GM12801 (cell line): ENCODE measurements around the gene UPF3A.

Experiments
- CTCF ChIP-seq: IDR thresholded peaks from one replicate; pipeline ENCODE4 v1.5.1; 2011; ENCODE audit warnings: control low read depth; ENCODE audit not compliant: insufficient read length; ENCODE audit errors: extremely low read depth

Gene UPF3A

GRCh38 chr13:114311387-114311786 is 30.0 kb downstream of the UPF3A start:
- no peak for TF ChIP-seq CTCF

DNA sequence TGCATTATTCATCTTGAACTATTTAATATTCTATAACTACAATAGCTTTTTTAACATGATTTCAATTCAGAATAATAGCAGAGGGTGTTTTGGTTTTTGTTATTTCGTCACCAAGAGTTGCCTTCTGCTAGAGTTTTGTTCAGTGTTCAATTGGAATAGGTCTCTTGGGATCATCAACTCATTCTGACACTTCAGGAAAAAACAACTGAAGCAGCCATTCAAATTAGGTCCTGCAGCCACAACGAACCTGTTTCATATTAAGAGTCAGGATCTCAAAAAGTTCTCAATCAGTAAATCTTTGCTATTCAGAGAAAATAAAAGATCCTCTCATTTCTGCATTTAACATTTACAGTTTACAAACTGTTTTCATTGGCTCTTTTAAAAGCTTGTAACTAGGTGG is 30.5 kb downstream of the UPF3A start:
- TF ChIP-seq CTCF: no peak

DNA sequence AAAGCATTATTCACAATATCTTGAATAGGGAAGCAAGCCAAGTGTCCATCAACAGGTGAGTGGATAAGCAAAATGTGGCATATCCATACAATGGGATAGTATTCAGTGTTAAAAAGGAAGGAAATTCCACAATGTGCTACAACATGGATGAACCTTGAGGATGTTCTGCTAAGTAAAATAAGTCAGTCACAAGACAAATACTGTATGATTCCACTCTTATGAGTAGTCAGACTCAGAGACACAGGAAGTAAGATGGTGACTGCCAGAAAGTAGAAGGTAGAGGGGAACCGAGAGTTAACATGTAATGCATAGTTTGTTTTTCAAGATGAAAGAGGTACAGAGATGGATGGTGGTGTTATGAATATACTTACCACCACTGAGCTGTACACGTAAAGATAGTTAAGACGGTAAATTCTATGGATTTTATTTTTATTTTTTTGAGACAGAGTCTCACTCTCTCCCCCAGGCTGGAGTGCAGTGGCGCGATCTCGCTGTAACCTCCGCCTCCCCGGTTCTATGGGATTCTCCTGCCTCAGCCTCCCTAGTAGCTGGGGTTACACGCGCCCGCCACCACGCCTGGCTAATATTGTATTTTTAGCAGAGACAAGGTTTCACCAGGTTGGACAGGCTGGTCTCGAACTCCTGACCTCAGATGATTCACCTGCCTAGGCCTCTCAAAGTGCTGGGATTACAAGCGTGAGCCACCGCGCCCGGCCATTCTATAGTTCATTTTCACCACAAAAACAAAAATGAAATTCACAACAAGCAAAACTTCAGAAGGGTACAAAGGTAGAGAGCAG is 31.9 kb downstream of the UPF3A start:
- no peak for TF ChIP-seq CTCF

GRCh38 chr13:114314074-114314912 is 32.9 kb downstream of the UPF3A start, which contains the start of gene CHAMP1:
CHAMP1 (plus strand) TSS chr13:114314503; CDS start chr13:114323843, 9,340 bp downstream.
- TF ChIP-seq CTCF: no peak

DNA sequence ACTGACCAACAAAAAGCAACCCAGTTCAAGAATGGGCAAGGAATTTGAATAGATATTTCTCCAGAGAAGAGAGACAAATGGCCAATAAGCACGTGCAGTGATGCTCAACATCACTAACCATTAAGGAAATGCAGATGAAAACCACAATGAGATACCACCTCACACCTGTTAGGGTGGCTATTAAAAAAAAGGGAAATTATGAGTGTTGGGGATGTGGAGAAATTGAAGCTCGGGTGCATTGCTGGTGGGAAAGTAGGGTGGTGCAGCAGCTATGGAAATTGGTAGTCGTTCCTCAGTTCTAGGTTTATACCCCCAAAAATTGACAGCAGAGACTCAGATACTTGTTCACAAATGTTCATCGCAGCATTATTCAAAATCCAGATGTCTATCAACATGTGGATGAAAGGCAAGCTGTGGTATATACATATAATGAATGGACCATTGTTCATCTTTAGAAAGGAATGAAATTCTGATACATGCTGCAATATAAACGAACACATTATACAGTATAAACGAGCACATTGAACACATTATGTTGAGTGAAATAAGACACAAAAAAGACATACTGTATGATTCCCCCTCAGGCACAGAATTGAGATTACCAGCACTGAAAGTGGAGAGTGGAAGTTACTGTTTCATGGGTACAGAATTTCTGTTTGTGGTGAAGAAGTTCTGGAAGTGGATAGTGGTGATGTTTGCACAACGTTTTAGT is 33.8 kb downstream of the UPF3A start:
- no peak for TF ChIP-seq CTCF

DNA sequence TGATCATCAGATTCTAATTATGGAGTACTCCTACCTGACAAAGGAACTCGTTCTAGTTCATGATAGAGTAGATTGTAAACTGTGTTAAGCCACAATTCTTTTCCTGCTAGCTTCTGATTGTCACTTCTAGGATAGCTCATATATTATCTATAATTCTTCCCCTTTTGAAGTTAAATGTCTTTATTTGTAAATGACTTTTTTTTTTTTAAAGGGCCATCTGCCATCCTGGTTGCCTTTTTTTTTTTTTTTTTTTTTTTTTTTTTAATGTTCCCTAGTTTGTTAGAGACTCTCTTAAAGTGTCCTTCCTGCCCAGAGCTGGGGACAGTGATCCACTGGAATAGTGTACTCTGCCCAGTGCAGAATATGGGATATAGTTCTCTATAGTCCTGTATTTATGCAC is 37.2 kb downstream of the UPF3A start:
- TF ChIP-seq CTCF: no peak

DNA sequence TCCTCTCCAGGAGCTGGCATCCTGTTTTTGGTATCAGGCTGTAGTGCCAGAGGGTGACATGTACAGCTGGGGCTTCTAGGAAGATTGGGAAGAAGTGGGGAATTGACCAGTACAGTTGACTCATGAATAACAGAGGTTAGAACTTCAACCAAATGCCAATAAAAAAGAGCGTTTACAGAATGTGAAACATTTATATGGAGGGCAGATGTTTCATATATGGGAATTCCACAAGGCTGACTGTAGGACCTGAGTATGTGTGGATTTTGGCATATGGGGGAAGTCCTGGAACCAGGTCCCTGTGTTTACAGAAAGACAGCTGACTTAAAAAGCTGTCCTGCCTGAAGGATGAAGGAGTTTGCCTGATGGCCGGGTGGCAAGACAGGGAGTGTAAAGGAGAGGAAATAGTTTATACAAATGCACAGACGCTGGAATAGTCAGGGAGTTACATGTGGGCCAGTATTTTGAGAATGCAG is 38.1 kb downstream of the UPF3A start:
- no peak for TF ChIP-seq CTCF
